Neural cell (in vitro differentiated cells): ENCODE measurements around the gene ACACA. TPM values are rescaled to one million over a fixed set of nuclear protein-coding genes. Genes with fewer than 3 reads are reported as not detected.

ENCODE experiments used
- H2AFZ ChIP-seq: fragments of 200-600, 300-800 bp; sonication (generic), shearing (Covaris generic); 2 replicates; pipeline ENCODE4 v1.6.0; 2014; ENCODE audit warnings: low read depth, mild to moderate bottlenecking, antibody characterized with exemption, low read length, moderate library complexity
- H3F3A ChIP-seq: fragments of 200-600 bp; shearing (Covaris generic); 2 replicates; pipeline ENCODE4 v1.6.1; 2016; ENCODE audit warnings: mild to moderate bottlenecking, moderate library complexity, mixed read lengths, antibody characterized with exemption, low read length; ENCODE audit not compliant: insufficient read depth, poor library complexity, severe bottlenecking
- H3K27ac ChIP-seq: fragments of 200-600, 300-800 bp; sonication (generic), shearing (Covaris generic); 2 replicates; pipeline ENCODE4 v1.5.1; 2014; ENCODE audit warnings: mild to moderate bottlenecking, low read length, moderate library complexity
- H3K27me3 ChIP-seq: fragments of 300-800, 200-600 bp; sonication (generic), shearing (Covaris generic); 2 replicates; pipeline ENCODE4 v1.6.0; 2014; ENCODE audit warnings: mild to moderate bottlenecking, low read depth, low read length, moderate library complexity; ENCODE audit not compliant: insufficient read depth
- H3K36me3 ChIP-seq: fragments of 300-800, 200-600 bp; sonication (generic), shearing (Covaris generic); 2 replicates; pipeline ENCODE4 v1.5.1; 2014; ENCODE audit warnings: mild to moderate bottlenecking, antibody characterized with exemption, low read length, moderate library complexity; ENCODE audit not compliant: insufficient read depth
- H3K4me2 ChIP-seq: fragments of 300-800, 200-600 bp; sonication (generic), shearing (Covaris generic); 2 replicates; pipeline ENCODE4 v1.6.0; 2014; ENCODE audit warnings: mild to moderate bottlenecking, low read length
- H3K4me3 ChIP-seq: fragments of 300-800, 200-600 bp; sonication (generic), shearing (Covaris generic); 2 replicates; pipeline ENCODE4 v1.5.1; 2014; ENCODE audit warnings: mild to moderate bottlenecking, low read length, moderate library complexity
- H3K79me2 ChIP-seq: fragments of 200-600 bp; shearing (Covaris generic); replicated peaks from 2 replicates; pipeline ENCODE4 v1.6.0; 2014; ENCODE audit warnings: mild to moderate bottlenecking, low read length, moderate library complexity; ENCODE audit not compliant: insufficient read depth
- H3K9ac ChIP-seq: fragments of 300-800, 200-600 bp; sonication (generic), shearing (Covaris generic); 2 replicates; pipeline ENCODE4 v1.6.1; 2016; ENCODE audit warnings: mild to moderate bottlenecking, low read length, mixed read lengths
- H3K9me2 ChIP-seq: fragments of 200-600 bp; shearing (Covaris generic); 2 replicates; pipeline ENCODE4 v1.6.1; 2016; ENCODE audit warnings: mild to moderate bottlenecking, low read length, mixed read lengths; ENCODE audit not compliant: insufficient read depth
- H3K9me3 ChIP-seq: fragments of 200-600, 300-800 bp; sonication (generic), shearing (Covaris generic); 2 replicates; pipeline ENCODE4 v1.6.1; 2016; ENCODE audit warnings: mild to moderate bottlenecking, mixed run types, low read length, moderate library complexity, mixed read lengths
- H4K20me1 ChIP-seq: fragments of 200-600 bp; shearing (Covaris generic); 2 replicates; pipeline ENCODE4 v1.6.1; 2016; ENCODE audit warnings: mild to moderate bottlenecking, mixed run types; ENCODE audit not compliant: insufficient read depth
- EP300 ChIP-seq: fragments of 450-650 bp; conservative IDR thresholded peaks from 2 replicates; pipeline ENCODE4 v1.6.1; 2014; ENCODE audit warnings: antibody characterized with exemption, mild to moderate bottlenecking, moderate library complexity; ENCODE audit not compliant: poor library complexity, severe bottlenecking
- EZH2 ChIP-seq: fragments of 200-600, 300-800 bp; shearing (Covaris generic), sonication (generic); IDR thresholded peaks from 2 replicates; pipeline ENCODE4 v1.6.1; 2014; ENCODE audit warnings: antibody characterized with exemption, low read length, borderline replicate concordance, mild to moderate bottlenecking; ENCODE audit not compliant: insufficient read depth, poor library complexity, severe bottlenecking
- MXI1 ChIP-seq: fragments of 450-650 bp; conservative IDR thresholded peaks from 2 replicates; pipeline ENCODE4 v1.6.1; 2014; ENCODE audit warnings: antibody characterized with exemption, mild to moderate bottlenecking; ENCODE audit not compliant: poor library complexity, severe bottlenecking
- POLR2AphosphoS5 ChIP-seq: IDR thresholded peaks from 2 replicates; pipeline ENCODE4 v1.6.1; 2012
- RAD21 ChIP-seq: fragments of 450-650 bp; conservative IDR thresholded peaks from 2 replicates; pipeline ENCODE4 v1.6.1; 2014; ENCODE audit warnings: antibody characterized with exemption, mild to moderate bottlenecking, moderate library complexity
- SMC3 ChIP-seq: fragments of 450-650 bp; conservative IDR thresholded peaks from 2 replicates; pipeline ENCODE4 v1.6.1; 2014; ENCODE audit warnings: antibody characterized with exemption, mild to moderate bottlenecking, moderate library complexity; ENCODE audit not compliant: poor library complexity
- TAF1 ChIP-seq: IDR thresholded peaks from 2 replicates; pipeline ENCODE4 v1.6.1; 2012; ENCODE audit warnings: low read depth
- polyA plus RNA-seq: library from polyadenylated mRNA; depleted of rRNA; stranded (reverse); fragments of >200 nt; gene quantifications from 2 replicates; pipeline ENCODE4 v1.2.3, GENCODE V29; 2014
- TF ChIP-seq, protein P1 (sequence below): IDR thresholded peaks from 2 replicates; pipeline ENCODE4 v1.6.1; 2012; ENCODE audit warnings: borderline replicate concordance
- TF ChIP-seq, protein P2 (sequence below): fragments of 450-650 bp; IDR thresholded peaks from 2 replicates; pipeline ENCODE4 v1.5.1; 2014; ENCODE audit warnings: antibody characterized with exemption, mild to moderate bottlenecking, moderate library complexity; ENCODE audit not compliant: poor library complexity, severe bottlenecking

The ACACA gene
- polyA plus RNA-seq, 1 donor from 2014 or later: 38.4 TPM

DNA sequence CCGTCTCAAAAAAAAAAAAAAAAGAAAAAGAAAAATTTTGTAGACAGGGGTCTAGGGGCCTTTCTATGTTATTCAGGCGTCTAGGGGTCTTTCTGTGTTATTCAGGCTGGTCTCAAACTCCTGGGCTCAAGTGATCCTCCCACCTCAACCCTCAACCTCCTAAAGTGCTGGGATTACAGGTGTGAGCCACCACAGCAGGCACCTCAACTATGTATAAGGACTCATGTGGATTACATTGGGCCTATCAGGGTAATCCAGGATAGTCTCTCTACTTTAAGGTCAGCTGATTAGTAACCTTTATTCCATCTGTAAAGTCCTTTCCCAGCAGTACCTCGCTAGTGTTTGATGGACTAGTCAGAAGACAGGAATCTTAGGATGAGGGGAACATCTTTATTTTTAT, 22.4 kb upstream of the ACACA start:
- TF ChIP-seq EZH2: no peak
- Histone ChIP-seq H3K4me2 (no peak overlapping the region), H3K9me3 (no peaks in the 10 kb centered on the region), H3K4me3 (no peak overlapping the region), H3K9me2 (no peaks in the 10 kb centered on the region), H3F3A (no peaks in the 10 kb centered on the region), H3K27ac (no peak overlapping the region), H3K9ac (no peak overlapping the region), H3K36me3 (no peaks in the 10 kb centered on the region), H3K79me2 (no peaks in the 10 kb centered on the region), H3K27me3 (no peaks in the 10 kb centered on the region), H2AFZ (no peak overlapping the region), H4K20me1 (no peaks in the 10 kb centered on the region)

DNA sequence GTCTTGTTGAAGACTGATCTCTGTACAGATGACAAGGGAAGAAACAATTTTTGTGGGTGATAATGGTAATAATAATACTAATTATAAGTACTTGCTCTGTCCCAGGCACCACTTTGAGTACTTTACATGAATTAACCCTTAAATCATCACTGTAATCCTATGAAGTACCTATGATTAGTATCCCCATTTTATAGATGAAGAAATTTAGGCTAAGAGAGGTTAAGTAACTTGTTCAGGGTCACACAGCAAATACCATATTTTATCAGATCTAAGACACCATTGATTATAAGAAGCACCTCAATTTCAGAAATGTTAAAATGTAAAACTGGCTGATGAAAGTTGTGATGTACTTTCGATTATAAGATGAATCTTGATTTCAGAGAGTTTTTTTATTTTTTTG, 18.6 kb upstream of the ACACA start:
- Histone ChIP-seq H3K79me2 (no peaks in the 10 kb centered on the region), H3K27me3 (no peaks in the 10 kb centered on the region), H3F3A (no peaks in the 10 kb centered on the region), H4K20me1 (no peaks in the 10 kb centered on the region), H3K4me3 (no peak overlapping the region), H3K27ac (no peak overlapping the region), H3K9me3 (no peaks in the 10 kb centered on the region), H3K36me3 (no peaks in the 10 kb centered on the region), H3K9me2 (no peaks in the 10 kb centered on the region), H3K4me2 (no peak overlapping the region), H3K9ac (no peak overlapping the region), H2AFZ (no peak overlapping the region)
- TF ChIP-seq, protein P1, sequence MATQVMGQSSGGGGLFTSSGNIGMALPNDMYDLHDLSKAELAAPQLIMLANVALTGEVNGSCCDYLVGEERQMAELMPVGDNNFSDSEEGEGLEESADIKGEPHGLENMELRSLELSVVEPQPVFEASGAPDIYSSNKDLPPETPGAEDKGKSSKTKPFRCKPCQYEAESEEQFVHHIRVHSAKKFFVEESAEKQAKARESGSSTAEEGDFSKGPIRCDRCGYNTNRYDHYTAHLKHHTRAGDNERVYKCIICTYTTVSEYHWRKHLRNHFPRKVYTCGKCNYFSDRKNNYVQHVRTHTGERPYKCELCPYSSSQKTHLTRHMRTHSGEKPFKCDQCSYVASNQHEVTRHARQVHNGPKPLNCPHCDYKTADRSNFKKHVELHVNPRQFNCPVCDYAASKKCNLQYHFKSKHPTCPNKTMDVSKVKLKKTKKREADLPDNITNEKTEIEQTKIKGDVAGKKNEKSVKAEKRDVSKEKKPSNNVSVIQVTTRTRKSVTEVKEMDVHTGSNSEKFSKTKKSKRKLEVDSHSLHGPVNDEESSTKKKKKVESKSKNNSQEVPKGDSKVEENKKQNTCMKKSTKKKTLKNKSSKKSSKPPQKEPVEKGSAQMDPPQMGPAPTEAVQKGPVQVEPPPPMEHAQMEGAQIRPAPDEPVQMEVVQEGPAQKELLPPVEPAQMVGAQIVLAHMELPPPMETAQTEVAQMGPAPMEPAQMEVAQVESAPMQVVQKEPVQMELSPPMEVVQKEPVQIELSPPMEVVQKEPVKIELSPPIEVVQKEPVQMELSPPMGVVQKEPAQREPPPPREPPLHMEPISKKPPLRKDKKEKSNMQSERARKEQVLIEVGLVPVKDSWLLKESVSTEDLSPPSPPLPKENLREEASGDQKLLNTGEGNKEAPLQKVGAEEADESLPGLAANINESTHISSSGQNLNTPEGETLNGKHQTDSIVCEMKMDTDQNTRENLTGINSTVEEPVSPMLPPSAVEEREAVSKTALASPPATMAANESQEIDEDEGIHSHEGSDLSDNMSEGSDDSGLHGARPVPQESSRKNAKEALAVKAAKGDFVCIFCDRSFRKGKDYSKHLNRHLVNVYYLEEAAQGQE: no peak
- TF ChIP-seq RAD21 (no peak), EZH2 (no peak), POLR2AphosphoS5 (no peak), EP300 (no peak), MXI1 (no peak), SMC3 (no peak), TAF1 (no peak)
- TF ChIP-seq, protein P2, sequence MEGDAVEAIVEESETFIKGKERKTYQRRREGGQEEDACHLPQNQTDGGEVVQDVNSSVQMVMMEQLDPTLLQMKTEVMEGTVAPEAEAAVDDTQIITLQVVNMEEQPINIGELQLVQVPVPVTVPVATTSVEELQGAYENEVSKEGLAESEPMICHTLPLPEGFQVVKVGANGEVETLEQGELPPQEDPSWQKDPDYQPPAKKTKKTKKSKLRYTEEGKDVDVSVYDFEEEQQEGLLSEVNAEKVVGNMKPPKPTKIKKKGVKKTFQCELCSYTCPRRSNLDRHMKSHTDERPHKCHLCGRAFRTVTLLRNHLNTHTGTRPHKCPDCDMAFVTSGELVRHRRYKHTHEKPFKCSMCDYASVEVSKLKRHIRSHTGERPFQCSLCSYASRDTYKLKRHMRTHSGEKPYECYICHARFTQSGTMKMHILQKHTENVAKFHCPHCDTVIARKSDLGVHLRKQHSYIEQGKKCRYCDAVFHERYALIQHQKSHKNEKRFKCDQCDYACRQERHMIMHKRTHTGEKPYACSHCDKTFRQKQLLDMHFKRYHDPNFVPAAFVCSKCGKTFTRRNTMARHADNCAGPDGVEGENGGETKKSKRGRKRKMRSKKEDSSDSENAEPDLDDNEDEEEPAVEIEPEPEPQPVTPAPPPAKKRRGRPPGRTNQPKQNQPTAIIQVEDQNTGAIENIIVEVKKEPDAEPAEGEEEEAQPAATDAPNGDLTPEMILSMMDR: no peak
